K562 (cell line): Measurements from ENCODE around the gene CCK. TPM values are rescaled to one million over a fixed set of nuclear protein-coding genes. Genes with fewer than 3 reads are reported as not detected.

Experiments
- ATAC-seq: fragments of 200-7000 bp; cut with Tn5 transposase; 3 replicates; pipeline ENCODE4 v1.9.1; 2020; ENCODE audit warnings: moderate library complexity
- BruUV-seq: library from RNA; stranded (reverse); fragments of 400-500 nt; replicated peaks from 2 replicates; lab custom pipeline; 2021; lab: Mats Ljungman, UMichigan
- CTCF ChIA-PET: fragments of 300-600 bp; formaldehyde crosslinking; extraction: SDS; loops from one replicate; lab custom pipeline; 2021; ENCODE audit warnings: low intra/inter-chr PET ratio; lab: Yijun Ruan, JAX
- POLR2A ChIA-PET: fragments of 300-600, 350-650 bp; sonication (Branson Sonifier 250); formaldehyde crosslinking; extraction: SDS; loops from one replicate; lab custom pipeline; 2021; ENCODE audit warnings: antibody characterized with exemption, inconsistent platforms; lab: Yijun Ruan, JAX
- DNase-seq, 4 experiments: peaks; one replicate each; pipeline versions ENCODE4 v3.0.0 to v3.0.0-alpha.2; 2011 to 2018; ENCODE audit warnings: low spot score in 3 of 4, mixed read lengths in 3 of 4; ENCODE audit errors: extremely low read depth in 1 of 4
- FAIRE-seq: peaks from 2 replicates; lab custom pipeline; 2011; peaks lifted over from hg19 to GRCh38; lab: Jason Lieb, UNC
- H2AFZ ChIP-seq: 2 replicates; pipeline ENCODE4 v1.6.0; 2011; ENCODE audit warnings: low read depth, low read length, control low read depth, inconsistent platforms
- H3K27ac ChIP-seq: fragments of 200-600 bp; 3 replicates; pipeline ENCODE4 v1.8.0; 2011; ENCODE audit warnings: low read depth, mild to moderate bottlenecking, control low read depth, inconsistent platforms, low read length, moderate library complexity, mixed read lengths; ENCODE audit errors: extremely low read depth
- H3K27me3 ChIP-seq, 2 experiments: fragments of 300-600 bp in 1 of 2; 2 replicates in 1 of 2; 3 replicates in 1 of 2; pipeline versions ENCODE4 v1.6.0 to v1.8.0; 2011; ENCODE audit warnings: inconsistent platforms in 2 of 2, low read length in 2 of 2, mild to moderate bottlenecking in 1 of 2, mixed read lengths in 1 of 2, moderate library complexity in 1 of 2; ENCODE audit not compliant: control insufficient read depth in 2 of 2, insufficient read depth in 2 of 2
- H3K36me3 ChIP-seq: fragments of 300-600 bp; 3 replicates; pipeline ENCODE4 v1.8.0; 2011; ENCODE audit warnings: mild to moderate bottlenecking, low read length, inconsistent platforms; ENCODE audit not compliant: control insufficient read depth, insufficient read depth
- H3K4me1 ChIP-seq, 2 experiments: fragments of 200-600 bp in 1 of 2; replicated peaks in 1 of 2; 2 replicates in 1 of 2; 3 replicates in 1 of 2; pipeline versions ENCODE4 v1.5.1 to v1.8.0; 2011; ENCODE audit warnings: inconsistent platforms in 2 of 2, low read length in 2 of 2, mild to moderate bottlenecking in 1 of 2, mixed read lengths in 1 of 2, moderate library complexity in 1 of 2; ENCODE audit not compliant: control insufficient read depth in 2 of 2, insufficient read depth in 2 of 2
- H3K4me2 ChIP-seq: 2 replicates; pipeline ENCODE4 v1.6.1; 2011; ENCODE audit warnings: low read length, control low read depth, inconsistent platforms, mixed read lengths; ENCODE audit not compliant: insufficient read depth
- H3K4me3 ChIP-seq: fragments of 200-600 bp; sonication (generic), shearing (Covaris generic); 2 replicates; pipeline ENCODE4 v1.5.1; 2016; ENCODE audit warnings: control low read depth, inconsistent platforms
- H3K79me2 ChIP-seq: fragments of 200-600 bp; 3 replicates; pipeline ENCODE4 v1.8.0; 2011; ENCODE audit warnings: low read length, inconsistent platforms; ENCODE audit not compliant: control insufficient read depth, insufficient read depth
- H3K9ac ChIP-seq, 2 experiments: 2 replicates each; pipeline versions ENCODE4 v1.6.0 to v1.6.1; 2011; ENCODE audit warnings: low read depth in 2 of 2, low read length in 2 of 2, control low read depth in 1 of 2, inconsistent platforms in 1 of 2, mild to moderate bottlenecking in 1 of 2, mixed read lengths in 1 of 2; ENCODE audit not compliant: insufficient read depth in 1 of 2
- H3K9me1 ChIP-seq: one replicate; pipeline ENCODE4 v1.6.0; 2011; ENCODE audit warnings: inconsistent platforms, mild to moderate bottlenecking, low read length, moderate library complexity; ENCODE audit not compliant: control insufficient read depth, insufficient read depth
- H3K9me3 ChIP-seq: replicated peaks from 2 replicates; pipeline ENCODE4 v1.5.1; 2011; ENCODE audit warnings: low read depth, low read length, inconsistent platforms; ENCODE audit not compliant: control insufficient read depth, insufficient read depth
- H4K20me1 ChIP-seq: replicated peaks from 2 replicates; pipeline ENCODE4 v1.6.1; 2011; ENCODE audit warnings: low read length, inconsistent platforms, mixed read lengths; ENCODE audit not compliant: control insufficient read depth, insufficient read depth
- ASH1L ChIP-seq: fragments of 450-650 bp; IDR thresholded peaks from 2 replicates; pipeline ENCODE4 v1.6.1; 2018; ENCODE audit warnings: borderline replicate concordance, mild to moderate bottlenecking, low read depth; ENCODE audit not compliant: partially characterized antibody
- CC2D1A ChIP-seq: fragments of 450-650 bp; IDR thresholded peaks from 2 replicates; pipeline ENCODE4 v1.6.1; 2017; ENCODE audit warnings: mild to moderate bottlenecking
- FOS ChIP-seq: IDR thresholded peaks from 3 replicates; pipeline ENCODE4 v1.6.1; 2011; ENCODE audit not compliant: insufficient read length; ENCODE audit errors: extremely low read depth
- HIVEP1 ChIP-seq: fragments of 250-450 bp; sonication (Bioruptor Pico); IDR thresholded peaks from 2 replicates; pipeline ENCODE4 v1.4.0; 2020; ENCODE audit warnings: mild to moderate bottlenecking
- NBN ChIP-seq: fragments of 450-650 bp; IDR thresholded peaks from 2 replicates; pipeline ENCODE4 v1.6.1; 2016; ENCODE audit warnings: low read depth, mild to moderate bottlenecking
- PCBP2 ChIP-seq: fragments of 200-400 bp; formaldehyde crosslinking; IDR thresholded peaks from 2 replicates; pipeline ENCODE4 v1.6.1; 2018; ENCODE audit warnings: low read length, low read depth, mild to moderate bottlenecking, moderate library complexity; ENCODE audit not compliant: poor library complexity, severe bottlenecking
- PTBP1 ChIP-seq: fragments of 200-400 bp; formaldehyde crosslinking; IDR thresholded peaks from 2 replicates; pipeline ENCODE4 v1.6.1; 2017; ENCODE audit warnings: low read depth, low read length
- RBFOX2 ChIP-seq: fragments of 200-400 bp; formaldehyde crosslinking; IDR thresholded peaks from 2 replicates; pipeline ENCODE4 v1.6.1; 2017; ENCODE audit warnings: low read depth, mild to moderate bottlenecking, low read length, moderate library complexity
- SMAD2 ChIP-seq: fragments of 150-350 bp; IDR thresholded peaks from 2 replicates; pipeline ENCODE4 v1.6.1; 2014; ENCODE audit warnings: low read depth, mild to moderate bottlenecking, low read length
- TCF3 ChIP-seq: sonication (generic); formaldehyde crosslinking; IDR thresholded peaks from 2 replicates; pipeline ENCODE4 v1.4.0; 2020; ENCODE audit warnings: mild to moderate bottlenecking, missing genetic modification reagents
- ZFP91 ChIP-seq: sonication (generic); formaldehyde crosslinking; IDR thresholded peaks from 2 replicates; pipeline ENCODE4 v1.8.0; 2022; ENCODE audit warnings: mild to moderate bottlenecking, missing genetic modification reagents
- ZNF780A ChIP-seq: fragments of 250-450 bp; sonication (Bioruptor Pico); IDR thresholded peaks from 2 replicates; pipeline ENCODE4 v1.5.0; 2021; ENCODE audit warnings: mild to moderate bottlenecking
- WGBS: fragments of 100-300 bp; shearing (Covaris generic); methylation state at CpG from one replicate; pipeline ENCODE4 v1.1.6; 2016; ENCODE audit warnings: low coverage, mixed read lengths; ENCODE audit not compliant: insufficient coverage; ENCODE audit errors: missing lambda C conversion rate; 5-methylcytosine and 5-hydroxymethylcytosine counted together
- in situ Hi-C: fragments of 300-500 bp; cut with MboI; formaldehyde crosslinking; loops from 4 replicates; pipeline ENCODE4 v1.15.0; 2018; ENCODE audit warnings: inconsistent platforms, mixed read lengths
- intact Hi-C: fragments of 100-400 bp; cut with micrococcal nuclease; formaldehyde crosslinking; loops from 2 replicates; pipeline ENCODE4 v1.14.2; 2022
- polyA plus RNA-seq, 8 experiments: library from polyadenylated mRNA; depleted of rRNA in 4 of 8; stranded (reverse) in 5 of 8; unstranded in 3 of 8; fragments of >200 nt; fragmentation: Nextera tagmentation in 2 of 8; fragmentation: Illumina TruSeq in 1 of 8; extraction: Ambion mirVana in 2 of 8; extraction: Trizol in 1 of 8; gene quantifications; 2 replicates each; pipeline versions ENCODE4 v1.2.1 to v1.2.3, GENCODE V29; 2011 to 2014; ENCODE audit warnings: inconsistent platforms in 1 of 8, missing spikeins in 1 of 8
- total RNA-seq, 7 experiments: library from RNA; depleted of rRNA in 6 of 7; stranded (reverse); fragments of >200 nt in 6 of 7; fragmentation: Illumina TruSeq in 2 of 7; extraction: Trizol in 2 of 7; gene quantifications; 2 replicates each; pipeline versions ENCODE4 v1.2.1 to v1.2.3, GENCODE V29; 2011 to 2021; ENCODE audit warnings: low replicate concordance in 1 of 7

Gene CCK
- total and polyA plus RNA-seq, 9 of the 15 experiments (the other 6 are each of a cell fraction or from before 2014, with no cell fraction given): not detected

GRCh38 chr3:42236611-42237010, 29.4 kb downstream of the CCK start:
- FAIRE-seq (no peak), ATAC-seq (no peak), DNase-seq (no peak)
- no peak overlapping the region for H3K27ac ChIP-seq
- H3K36me3 ChIP-seq: no peaks in the 10 kb centered on the region
- WGBS: 2% methylated on average over 2 of the region's 2 CpGs
- no peak overlapping the region for H3K4me3 ChIP-seq
- in situ Hi-C loops: no loop called here
- H3K4me1 ChIP-seq: no peaks in the 10 kb centered on the region
- no TSS peak for BruUV-seq
- H3K9me3 ChIP-seq: no peaks in the 10 kb centered on the region
- H3K9ac ChIP-seq: no peak overlapping the region
- H3K79me2 ChIP-seq: no peaks in the 10 kb centered on the region
- intact Hi-C loops: loop anchor here (10.0 kb wide), 1 partner anchor 518 kb away; no protein-coding TSS in a partner anchor
- H3K9me1 ChIP-seq: no peaks in the 10 kb centered on the region
- TF ChIP-seq NBN (no peak), HIVEP1 (no peak), PTBP1 (no peak), ASH1L (no peak), TCF3 (CRISPR knock-in tag) (no peak), ZNF780A (CRISPR knock-in tag) (no peak), RBFOX2 (no peak), FOS (no peak), ZFP91 (CRISPR knock-in tag) (no peak), PCBP2 (no peak), SMAD2 (no peak), CC2D1A (no peak)
- ChIA-PET CTCF (no interaction called here), POLR2A (no interaction called here)
- no peak overlapping the region for H2AFZ ChIP-seq
- H3K4me2 ChIP-seq: no peak overlapping the region
- H3K27me3 ChIP-seq: peaks cover 3 to 19% of the 10 kb centered on the region in 2 experiments; a peak in 4 of 5 replicates
- H4K20me1 ChIP-seq: no peaks in the 10 kb centered on the region
